Neuron (in vitro differentiated cells): ENCODE measurements around the gene ATP13A3.

Experiments
- H2AFZ ChIP-seq: one replicate; pipeline ENCODE4 v1.6.1; 2013; ENCODE audit warnings: low read depth, mild to moderate bottlenecking, inconsistent platforms, low read length, moderate library complexity
- H3K27me3 ChIP-seq: one replicate; pipeline ENCODE4 v1.6.1; 2013; ENCODE audit warnings: low read length; ENCODE audit not compliant: insufficient read depth
- H3K36me3 ChIP-seq: one replicate; pipeline ENCODE4 v1.6.1; 2013; ENCODE audit warnings: low read length; ENCODE audit not compliant: insufficient read depth
- H3K4me1 ChIP-seq: one replicate; pipeline ENCODE4 v1.6.1; 2013; ENCODE audit warnings: low read length; ENCODE audit not compliant: insufficient read depth
- H3K4me3 ChIP-seq: 2 replicates; pipeline ENCODE4 v1.5.1; 2013; ENCODE audit warnings: mild to moderate bottlenecking, low read length, moderate library complexity
- H3K9me3 ChIP-seq: one replicate; pipeline ENCODE4 v1.6.1; 2013; ENCODE audit warnings: low read length

Gene ATP13A3

GRCh38 chr3:194401868-194402329 lies 84.9 kb downstream of the ATP13A3 start:
- Histone ChIP-seq H3K27me3 (no peaks in the 10 kb centered on the region), H3K9me3 (peaks cover 5% of the 10 kb centered on the region), H3K4me3 (no peak overlapping the region), H3K4me1 (peaks cover 19% of the 10 kb centered on the region), H3K36me3 (peaks cover 6% of the 10 kb centered on the region), H2AFZ (no peak overlapping the region)

- peaks cover 6% of the 10 kb centered on the region for H3K9me3 ChIP-seq
Measured at GRCh38 chr3:194401346-194401745, 85.5 kb downstream of the ATP13A3 start.

DNA sequence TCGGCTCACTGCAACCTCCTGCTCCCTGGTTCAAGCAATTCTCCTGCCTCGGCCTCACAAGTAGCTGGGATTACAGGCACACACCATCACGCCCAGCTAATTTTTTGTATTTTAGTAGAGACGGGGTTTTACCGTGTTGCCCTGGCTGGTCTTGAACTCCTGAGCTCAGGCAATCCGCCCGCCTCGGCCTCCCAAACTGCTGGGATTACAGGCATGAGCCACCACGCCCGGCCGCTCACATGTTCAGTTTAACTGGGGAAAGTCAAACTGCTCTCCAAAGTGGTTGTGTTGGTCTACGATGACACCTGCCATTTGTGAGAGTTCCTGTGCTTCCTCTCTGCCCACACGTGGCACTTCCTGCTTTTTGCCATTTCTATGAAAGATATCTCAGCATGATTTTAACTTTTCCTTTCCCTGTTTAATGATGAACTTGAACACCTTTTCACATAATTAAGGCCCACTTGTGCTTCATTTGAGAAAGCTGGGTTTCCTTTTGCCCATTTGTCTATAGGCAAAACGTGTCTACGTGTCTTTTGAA lies 86.9 kb downstream of the ATP13A3 start:
- Histone ChIP-seq H3K4me1 (peaks cover 32% of the 10 kb centered on the region), H3K9me3 (peaks cover 6% of the 10 kb centered on the region), H3K27me3 (no peaks in the 10 kb centered on the region), H3K36me3 (no peaks in the 10 kb centered on the region), H2AFZ (no peak overlapping the region), H3K4me3 (no peak overlapping the region)

More at GRCh38 chr3:194401346-194401745, 85.5 kb downstream of the ATP13A3 start:
- H2AFZ ChIP-seq: no peak overlapping the region
- peaks cover 19% of the 10 kb centered on the region for H3K4me1 ChIP-seq
- H3K27me3 ChIP-seq: no peaks in the 10 kb centered on the region
- H3K4me3 ChIP-seq: no peak overlapping the region
- H3K36me3 ChIP-seq: peaks cover 6% of the 10 kb centered on the region

DNA sequence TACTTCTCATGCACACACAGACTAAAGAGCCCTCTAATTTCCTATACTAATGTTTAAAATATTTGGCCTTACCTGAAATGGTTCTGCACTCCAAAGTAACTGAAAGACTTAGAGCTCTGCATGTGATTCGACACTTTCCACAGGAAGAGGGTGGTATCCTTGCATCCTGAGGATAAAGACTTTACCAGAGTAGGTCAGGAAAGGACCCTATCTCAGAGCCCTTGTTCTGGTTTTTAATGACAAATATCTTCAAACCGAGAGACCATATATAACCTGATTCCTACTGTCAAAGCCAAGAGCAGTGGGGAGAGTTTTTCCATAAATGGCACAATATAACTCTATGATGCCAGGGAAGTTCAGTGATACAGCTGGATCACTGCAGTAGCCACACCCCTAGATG lies 87.6 kb downstream of the ATP13A3 start, which contains the start of gene GP5:
TSS of gene GP5 (minus strand) at position 101 of the 400 bp plus-strand sequence. CDS start 984 bp downstream, outside the sequence.
- Histone ChIP-seq H2AFZ (no peak within 1 kb of the TSS), H3K4me1 (peaks cover 38% of the 10 kb centered on the region), H3K4me3 (no peak within 1 kb of the TSS), H3K9me3 (peaks cover 6% of the 10 kb centered on the region), H3K36me3 (no peaks in the 10 kb centered on the region), H3K27me3 (no peaks in the 10 kb centered on the region)

- H3K4me3 ChIP-seq: no peak overlapping the region
- H3K27me3 ChIP-seq: no peaks in the 10 kb centered on the region
Measured at GRCh38 chr3:194397757-194398312, 89.0 kb downstream of the ATP13A3 start.

GRCh38 chr3:194396859-194397756 lies 89.7 kb downstream of the ATP13A3 start:
- Histone ChIP-seq H3K4me3 (no peak overlapping the region), H3K4me1 (peaks cover 30% of the 10 kb centered on the region), H2AFZ (no peak overlapping the region), H3K9me3 (peaks cover 6% of the 10 kb centered on the region), H3K27me3 (no peaks in the 10 kb centered on the region), H3K36me3 (no peaks in the 10 kb centered on the region)

More at GRCh38 chr3:194397757-194398312, 89.0 kb downstream of the ATP13A3 start:
- no peaks in the 10 kb centered on the region for H3K36me3 ChIP-seq
- no peak overlapping the region for H2AFZ ChIP-seq
- H3K9me3 ChIP-seq: peaks cover 6% of the 10 kb centered on the region
- H3K4me1 ChIP-seq: peaks cover 37% of the 10 kb centered on the region

DNA sequence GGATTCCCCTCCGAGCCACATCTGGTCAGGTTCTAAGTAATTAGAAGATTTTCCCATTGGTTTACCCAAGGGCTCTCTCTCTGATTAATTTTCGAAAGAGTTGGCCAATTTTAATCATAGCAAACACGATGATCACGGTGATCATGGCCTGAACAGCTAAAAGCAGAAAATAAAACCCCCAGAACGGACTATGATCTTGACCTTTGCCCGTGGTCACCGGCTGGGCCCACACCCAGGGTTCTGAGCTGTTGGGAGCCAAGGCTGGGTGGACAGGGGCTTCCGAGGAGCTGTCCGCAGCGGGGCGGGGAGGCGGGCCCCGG lies 90.3 kb downstream of the ATP13A3 start:
- Histone ChIP-seq H2AFZ (peak overlapping the region; percentile 66), H3K4me3 (no peak overlapping the region), H3K4me1 (peaks cover 24% of the 10 kb centered on the region), H3K27me3 (no peaks in the 10 kb centered on the region), H3K36me3 (no peaks in the 10 kb centered on the region), H3K9me3 (peaks cover 6% of the 10 kb centered on the region)

- Histone ChIP-seq H2AFZ (peak overlapping the region; percentile 66), H3K36me3 (no peaks in the 10 kb centered on the region), H3K4me3 (no peak overlapping the region), H3K27me3 (no peaks in the 10 kb centered on the region), H3K9me3 (peaks cover 6% of the 10 kb centered on the region), H3K4me1 (peaks cover 19% of the 10 kb centered on the region)
Measured at GRCh38 chr3:194395778-194396538, 90.8 kb downstream of the ATP13A3 start.

GRCh38 chr3:194395212-194395611 lies 91.6 kb downstream of the ATP13A3 start:
- no peaks in the 10 kb centered on the region for H3K27me3 ChIP-seq

DNA sequence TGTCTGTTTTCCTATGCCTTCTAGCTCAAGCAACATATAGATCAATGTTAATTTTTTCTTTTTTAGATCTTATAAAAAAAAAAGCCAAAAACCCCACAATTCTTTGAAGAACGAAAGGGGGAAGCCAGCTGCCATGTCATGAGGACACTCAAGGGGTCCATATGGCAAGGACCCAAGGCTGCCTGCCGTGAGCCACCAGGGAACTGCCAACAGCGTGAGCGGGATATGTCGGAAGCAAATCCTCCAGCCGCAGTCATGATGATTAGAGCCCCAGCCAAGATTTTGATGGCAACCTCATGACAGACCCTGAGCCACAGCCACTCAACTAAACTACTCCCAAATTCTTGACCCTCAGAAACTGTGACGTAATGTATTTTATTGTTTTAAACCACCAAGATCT lies 94.2 kb downstream of the ATP13A3 start:
- H3K36me3 ChIP-seq: no peaks in the 10 kb centered on the region
- no peaks in the 10 kb centered on the region for H3K27me3 ChIP-seq
- no peak overlapping the region for H2AFZ ChIP-seq
- peaks cover 6% of the 10 kb centered on the region for H3K9me3 ChIP-seq
- peaks cover 19% of the 10 kb centered on the region for H3K4me1 ChIP-seq
- H3K4me3 ChIP-seq: no peak overlapping the region

More at GRCh38 chr3:194395212-194395611, 91.6 kb downstream of the ATP13A3 start:
- H2AFZ ChIP-seq: no peak overlapping the region
- H3K9me3 ChIP-seq: peaks cover 6% of the 10 kb centered on the region
- no peak overlapping the region for H3K4me3 ChIP-seq
- H3K4me1 ChIP-seq: peaks cover 19% of the 10 kb centered on the region
- H3K36me3 ChIP-seq: no peaks in the 10 kb centered on the region

GRCh38 chr3:194390835-194391234 lies 96.0 kb downstream of the ATP13A3 start:
- H3K27me3 ChIP-seq: no peaks in the 10 kb centered on the region
- H3K4me3 ChIP-seq: no peak overlapping the region
- H3K9me3 ChIP-seq: peaks cover 6% of the 10 kb centered on the region
- peaks cover 15% of the 10 kb centered on the region for H3K4me1 ChIP-seq
- no peaks in the 10 kb centered on the region for H3K36me3 ChIP-seq
- no peak overlapping the region for H2AFZ ChIP-seq

DNA sequence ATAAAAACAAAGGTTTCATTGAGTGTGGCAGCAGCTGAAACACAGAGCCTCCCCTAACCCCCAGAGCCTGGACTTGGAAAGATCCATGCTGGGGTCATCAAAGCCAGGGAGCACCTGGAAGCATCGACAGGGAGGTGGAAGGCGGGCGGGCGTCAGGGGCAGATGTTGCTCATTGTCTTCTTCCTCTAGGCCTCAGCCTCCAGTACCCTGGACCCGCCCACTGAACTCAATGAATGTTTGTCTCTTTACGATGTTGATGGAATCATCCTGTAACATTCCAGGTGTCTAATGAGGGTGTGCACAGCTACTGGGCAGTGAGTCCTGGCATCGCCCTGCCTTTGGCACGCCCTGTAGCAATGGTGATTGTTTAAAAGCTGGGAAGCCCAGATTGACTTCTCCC lies 97.5 kb downstream of the ATP13A3 start:
- no peak overlapping the region for H2AFZ ChIP-seq
- H3K27me3 ChIP-seq: no peaks in the 10 kb centered on the region
- H3K4me3 ChIP-seq: no peak overlapping the region
- no peaks in the 10 kb centered on the region for H3K36me3 ChIP-seq
- peaks cover 9% of the 10 kb centered on the region for H3K9me3 ChIP-seq
- no peaks in the 10 kb centered on the region for H3K4me1 ChIP-seq
